ENCODE data around the gene CYP4F8. TPM values are rescaled to one million over a fixed set of nuclear protein-coding genes. Genes with fewer than 3 reads are reported as not detected.
"Not testable (repeated sequence)": the region's sequence is repeated elsewhere in the genome, so short reads cannot be mapped to it uniquely, and the experiment has no call there.

Gene CYP4F8, protein sequence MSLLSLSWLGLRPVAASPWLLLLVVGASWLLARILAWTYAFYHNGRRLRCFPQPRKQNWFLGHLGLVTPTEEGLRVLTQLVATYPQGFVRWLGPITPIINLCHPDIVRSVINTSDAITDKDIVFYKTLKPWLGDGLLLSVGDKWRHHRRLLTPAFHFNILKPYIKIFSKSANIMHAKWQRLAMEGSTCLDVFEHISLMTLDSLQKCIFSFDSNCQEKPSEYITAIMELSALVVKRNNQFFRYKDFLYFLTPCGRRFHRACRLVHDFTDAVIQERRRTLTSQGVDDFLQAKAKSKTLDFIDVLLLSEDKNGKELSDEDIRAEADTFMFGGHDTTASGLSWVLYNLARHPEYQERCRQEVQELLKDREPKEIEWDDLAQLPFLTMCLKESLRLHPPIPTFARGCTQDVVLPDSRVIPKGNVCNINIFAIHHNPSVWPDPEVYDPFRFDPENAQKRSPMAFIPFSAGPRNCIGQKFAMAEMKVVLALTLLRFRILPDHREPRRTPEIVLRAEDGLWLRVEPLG
- not detected for total RNA-seq

GRCh38 chr19:15614507-15615379, at the start of gene CYP4F8:
CYP4F8 (plus strand) TSS chr19:15615218; CDS start chr19:15615617, 399 bp downstream.
- ATAC-seq (no peak), DNase-seq (no peak)
- Mint-ChIP-seq H3K36me3 (ENCODE audit: insufficient read depth) (no peaks in the 10 kb centered on the region), H3K27me3 (ENCODE audit: low read depth) (peaks cover 22% of the 10 kb centered on the region), H3K4me3 (no peak within 1 kb of the TSS), H3K4me1 (ENCODE audit: low read depth) (no peaks in the 10 kb centered on the region), H3K9me3 (no peaks in the 10 kb centered on the region)

GRCh38 chr19:15570420-15570819, 44.6 kb upstream of the CYP4F8 start:
- DNase-seq: no peak
- no peak for ATAC-seq
- Mint-ChIP-seq H3K27me3 (ENCODE audit: low read depth) (peaks cover 42% of the 10 kb centered on the region), H3K4me3 (no peak overlapping the region), H3K9me3 (no peaks in the 10 kb centered on the region), H3K36me3 (ENCODE audit: insufficient read depth) (no peaks in the 10 kb centered on the region), H3K4me1 (ENCODE audit: low read depth) (no peaks in the 10 kb centered on the region)

DNA sequence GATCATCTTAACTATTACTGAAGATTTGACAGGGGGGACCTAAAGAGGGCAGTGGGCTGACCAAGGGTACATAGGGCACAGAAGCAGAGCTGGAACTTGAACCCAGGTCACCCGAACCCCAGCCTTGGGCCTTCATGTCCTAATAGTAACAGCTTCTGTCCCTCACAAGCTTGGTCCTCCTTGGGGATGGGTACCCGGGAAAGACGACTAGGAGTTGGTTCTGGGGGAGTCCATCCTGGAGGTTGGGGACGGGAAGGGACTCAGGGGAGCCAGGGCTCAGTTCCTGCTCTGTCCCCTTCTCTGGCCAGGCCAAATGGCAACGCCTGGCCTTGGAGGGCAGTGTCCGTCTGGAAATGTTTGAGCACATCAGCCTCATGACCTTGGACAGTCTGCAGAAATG, 39.6 kb upstream of the CYP4F8 start:
- no peaks in the 10 kb centered on the region for H3K9me3 Mint-ChIP-seq
- H3K27me3 Mint-ChIP-seq (ENCODE audit: low read depth): peaks cover 18% of the 10 kb centered on the region
- H3K36me3 Mint-ChIP-seq (ENCODE audit: insufficient read depth): no peaks in the 10 kb centered on the region
- no peak for DNase-seq
- ATAC-seq: no peak
- no peak overlapping the region for H3K4me3 Mint-ChIP-seq
- no peaks in the 10 kb centered on the region for H3K4me1 Mint-ChIP-seq (ENCODE audit: low read depth)

- H3K4me1 Mint-ChIP-seq (ENCODE audit: low read depth): no peaks in the 10 kb centered on the region
Measured at GRCh38 chr19:15576526-15577156, 38.4 kb upstream of the CYP4F8 start.

DNA sequence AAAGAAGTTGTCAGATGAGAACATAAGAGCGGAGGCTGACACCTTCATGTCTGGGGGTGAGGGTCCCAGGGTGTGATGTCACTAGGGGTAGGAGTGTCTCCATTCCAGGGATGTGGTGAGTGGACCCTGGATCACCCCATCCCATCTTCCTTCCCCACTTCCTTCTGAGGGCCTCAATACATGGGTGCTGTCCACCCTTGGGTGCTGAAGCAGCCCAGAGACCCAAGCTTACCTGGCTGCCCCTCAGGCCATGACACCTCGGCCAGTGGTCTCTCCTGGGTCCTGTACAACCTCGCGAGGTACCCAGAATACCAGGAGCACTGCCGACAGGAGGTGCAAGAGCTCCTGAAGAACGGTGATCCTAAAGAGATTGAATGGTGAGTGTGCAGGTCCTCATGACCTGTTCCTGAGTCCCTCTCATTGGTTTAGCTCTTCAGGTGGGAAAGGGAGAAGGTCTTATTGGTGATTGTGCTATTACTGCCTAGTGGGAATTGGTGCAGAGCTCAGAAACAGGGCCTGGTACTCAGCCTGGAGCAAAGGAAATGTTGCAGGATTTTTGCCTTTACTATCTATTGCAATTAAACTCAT, 37.7 kb upstream of the CYP4F8 start:
- Mint-ChIP-seq H3K4me1 (ENCODE audit: low read depth) (no peaks in the 10 kb centered on the region), H3K27me3 (ENCODE audit: low read depth) (peaks cover 13% of the 10 kb centered on the region), H3K4me3 (no peak overlapping the region), H3K36me3 (ENCODE audit: insufficient read depth) (no peaks in the 10 kb centered on the region), H3K9me3 (no peaks in the 10 kb centered on the region)
- ATAC-seq (no peak), DNase-seq (no peak)

More at GRCh38 chr19:15576526-15577156, 38.4 kb upstream of the CYP4F8 start:
- DNase-seq (no peak), ATAC-seq (no peak)
- no peaks in the 10 kb centered on the region for H3K9me3 Mint-ChIP-seq
- peaks cover 16% of the 10 kb centered on the region for H3K27me3 Mint-ChIP-seq (ENCODE audit: low read depth)
- H3K4me3 Mint-ChIP-seq: no peak overlapping the region
- no peaks in the 10 kb centered on the region for H3K36me3 Mint-ChIP-seq (ENCODE audit: insufficient read depth)

DNA sequence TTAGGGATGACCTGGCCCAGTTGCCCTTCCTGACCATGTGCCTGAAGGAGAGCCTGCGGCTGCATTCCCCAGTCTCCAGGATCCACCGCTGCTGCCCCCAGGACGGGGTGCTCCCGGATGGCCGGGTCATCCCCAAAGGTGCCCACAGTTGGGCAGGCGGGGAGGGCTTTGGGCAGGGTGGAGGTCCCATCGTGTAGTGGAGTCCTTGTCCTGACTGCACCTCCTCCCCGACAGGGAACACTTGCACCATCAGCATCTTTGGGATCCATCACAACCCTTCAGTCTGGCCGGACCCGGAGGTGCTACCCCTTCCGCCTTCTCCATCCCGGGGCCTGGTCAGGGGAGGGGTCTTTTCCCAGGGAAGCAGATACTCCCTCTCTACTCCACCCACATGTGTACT, 31.7 kb upstream of the CYP4F8 start:
- Mint-ChIP-seq H3K36me3 (ENCODE audit: insufficient read depth) (no peaks in the 10 kb centered on the region), H3K9me3 (no peaks in the 10 kb centered on the region), H3K4me3 (no peak overlapping the region), H3K4me1 (ENCODE audit: low read depth) (no peaks in the 10 kb centered on the region), H3K27me3 (ENCODE audit: low read depth) (peaks cover 18% of the 10 kb centered on the region)
- ATAC-seq (no peak), DNase-seq (no peak)

DNA sequence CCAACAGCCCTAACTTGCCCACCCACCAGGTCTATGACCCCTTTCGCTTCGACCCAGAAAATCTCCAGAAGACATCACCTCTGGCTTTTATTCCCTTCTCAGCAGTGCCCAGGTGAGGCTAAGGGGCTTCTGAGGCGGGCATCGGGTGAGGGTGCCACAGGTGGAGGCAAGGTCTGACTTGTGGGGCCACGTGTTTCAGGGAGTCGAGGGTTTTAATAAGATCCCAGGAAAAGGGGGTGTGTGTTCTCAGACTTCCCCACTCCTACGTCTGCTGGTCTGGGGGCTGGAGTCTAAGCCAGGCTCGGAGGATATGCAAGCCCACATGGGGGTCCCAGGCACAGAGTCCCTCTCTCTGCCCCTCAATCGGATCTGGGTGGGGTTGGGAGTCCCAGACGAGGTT, 30.9 kb upstream of the CYP4F8 start:
- Mint-ChIP-seq H3K36me3 (ENCODE audit: insufficient read depth) (no peaks in the 10 kb centered on the region), H3K9me3 (no peaks in the 10 kb centered on the region), H3K27me3 (ENCODE audit: low read depth) (peaks cover 21% of the 10 kb centered on the region), H3K4me3 (peak overlapping the region; percentile 54), H3K4me1 (ENCODE audit: low read depth) (no peaks in the 10 kb centered on the region)
- no peak for DNase-seq
- ATAC-seq: no peak

GRCh38 chr19:15584541-15585115, 30.4 kb upstream of the CYP4F8 start:
- Mint-ChIP-seq H3K4me1 (ENCODE audit: low read depth) (no peaks in the 10 kb centered on the region), H3K4me3 (peak overlapping the region; percentile 54), H3K27me3 (ENCODE audit: low read depth) (peaks cover 21% of the 10 kb centered on the region), H3K36me3 (ENCODE audit: insufficient read depth) (no peaks in the 10 kb centered on the region), H3K9me3 (no peaks in the 10 kb centered on the region)
- peak; percentile 86 for DNase-seq
- peak; percentile 96 to 97 for ATAC-seq

GRCh38 chr19:15587663-15588062, 27.4 kb upstream of the CYP4F8 start:
- Mint-ChIP-seq H3K4me3 (no peak overlapping the region), H3K27me3 (ENCODE audit: low read depth) (peaks cover 31% of the 10 kb centered on the region), H3K4me1 (ENCODE audit: low read depth) (no peaks in the 10 kb centered on the region), H3K9me3 (no peaks in the 10 kb centered on the region), H3K36me3 (ENCODE audit: insufficient read depth) (no peaks in the 10 kb centered on the region)
- DNase-seq (no peak), ATAC-seq (no peak)

GRCh38 chr19:15588265-15588664, 26.8 kb upstream of the CYP4F8 start:
- Mint-ChIP-seq H3K4me3 (no peak overlapping the region), H3K4me1 (ENCODE audit: low read depth) (no peaks in the 10 kb centered on the region), H3K36me3 (ENCODE audit: insufficient read depth) (no peaks in the 10 kb centered on the region), H3K9me3 (no peaks in the 10 kb centered on the region), H3K27me3 (ENCODE audit: low read depth) (peaks cover 33% of the 10 kb centered on the region)
- ATAC-seq: no peak
- DNase-seq: no peak

GRCh38 chr19:15589760-15590451, 25.1 kb upstream of the CYP4F8 start:
- DNase-seq: no peak
- ATAC-seq: no peak
- peaks cover 36% of the 10 kb centered on the region for H3K27me3 Mint-ChIP-seq (ENCODE audit: low read depth)
- H3K4me3 Mint-ChIP-seq: no peak overlapping the region
- H3K36me3 Mint-ChIP-seq (ENCODE audit: insufficient read depth): no peaks in the 10 kb centered on the region
- no peaks in the 10 kb centered on the region for H3K9me3 Mint-ChIP-seq
- H3K4me1 Mint-ChIP-seq (ENCODE audit: low read depth): no peaks in the 10 kb centered on the region

DNA sequence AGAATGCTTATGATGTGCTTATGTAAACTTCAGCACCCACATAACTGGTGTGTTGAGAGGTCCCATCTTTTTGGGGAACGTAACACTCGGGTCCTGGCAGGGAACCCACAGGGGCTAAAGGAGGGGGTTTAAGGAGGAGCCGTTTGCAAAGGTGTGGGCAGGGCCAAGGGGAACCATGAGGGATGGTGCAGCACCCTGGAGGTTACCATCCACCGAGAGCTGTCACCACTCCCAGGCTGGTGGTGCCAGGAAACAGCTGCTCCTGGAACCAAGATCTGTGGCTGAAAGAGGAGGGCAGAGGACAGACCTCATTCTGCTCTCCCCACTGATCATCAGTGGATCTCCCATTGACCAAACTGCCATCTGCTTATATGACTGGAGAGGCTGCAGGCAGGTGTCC, 23.2 kb upstream of the CYP4F8 start:
- H3K4me1 Mint-ChIP-seq (ENCODE audit: low read depth): no peaks in the 10 kb centered on the region
- no peaks in the 10 kb centered on the region for H3K36me3 Mint-ChIP-seq (ENCODE audit: insufficient read depth)
- H3K4me3 Mint-ChIP-seq: no peak overlapping the region
- H3K9me3 Mint-ChIP-seq: peaks cover 7% of the 10 kb centered on the region
- ATAC-seq (no peak), DNase-seq (no peak)
- peaks cover 50% of the 10 kb centered on the region for H3K27me3 Mint-ChIP-seq (ENCODE audit: low read depth)

DNA sequence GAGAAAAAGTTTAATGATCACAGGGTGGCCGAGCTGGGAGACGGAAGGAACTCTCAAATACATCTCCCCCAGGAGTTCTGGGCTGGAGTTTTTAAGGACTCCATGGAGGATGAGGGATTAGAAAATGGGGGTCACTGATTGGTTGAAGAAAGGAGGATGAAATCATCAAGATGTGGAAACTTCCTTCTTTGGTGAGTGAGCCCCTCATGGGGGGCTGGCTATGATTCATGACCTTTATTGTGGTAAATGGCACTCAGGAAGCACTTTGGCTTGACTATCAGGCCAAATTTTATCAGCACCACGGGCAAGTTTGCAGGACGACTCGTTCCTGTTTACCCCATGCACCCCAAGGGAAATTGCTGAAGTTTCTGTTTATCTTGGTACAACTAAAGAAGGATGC, 22.5 kb upstream of the CYP4F8 start:
- not testable (repeated sequence) for H3K9me3 Mint-ChIP-seq; DNase-seq; H3K4me1 Mint-ChIP-seq (ENCODE audit: low read depth); ATAC-seq; H3K4me3 Mint-ChIP-seq; H3K36me3 Mint-ChIP-seq (ENCODE audit: insufficient read depth)
- H3K27me3 Mint-ChIP-seq (ENCODE audit: low read depth): peaks cover 52% of the 10 kb centered on the region
